Measurements from ENCODE around the gene NTS. TPM values are rescaled to one million over a fixed set of nuclear protein-coding genes. Genes with fewer than 3 reads are reported as not detected.

NTS gene
- total and polyA plus RNA-seq, 12 donors, result 0.07 to 0.39 (median 0.20) TPM; not detected in 8

DNA sequence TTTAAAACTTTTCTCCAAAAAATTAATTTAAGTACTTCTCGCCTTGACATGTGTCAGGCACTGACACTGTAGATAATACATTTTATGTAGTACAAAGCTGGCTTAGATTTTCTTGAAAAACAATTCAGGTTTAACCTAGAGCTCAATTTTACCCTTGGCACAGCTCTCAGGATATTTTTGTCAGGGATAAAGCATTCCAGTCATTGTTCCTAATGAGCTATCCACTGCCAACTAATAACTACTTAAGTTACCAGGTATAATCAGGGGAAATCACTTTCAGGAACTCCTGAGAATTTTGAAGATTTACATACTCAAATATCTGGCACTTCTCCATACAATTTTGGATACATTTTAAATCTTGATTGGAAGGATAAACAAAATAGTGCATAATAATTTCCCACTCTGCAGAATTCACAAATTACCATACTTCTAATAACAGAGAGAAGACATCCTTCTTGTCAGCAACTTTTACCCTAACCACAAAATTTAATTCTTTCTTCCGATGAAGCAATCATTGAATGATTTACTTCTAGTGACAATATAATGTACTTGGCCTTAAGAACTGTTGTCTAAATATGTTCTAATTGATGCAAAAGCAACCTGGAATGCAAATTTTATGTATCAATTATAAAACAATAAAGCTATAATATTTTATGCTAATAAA lies 42.6 kb upstream of the NTS start:
- DNase-seq (no peak), ATAC-seq (no peak)
- Histone ChIP-seq H3K4me3 (peak overlapping the region in 4 of 10 donors; percentile 4 to 70 (median 14)), H3K27ac (peak overlapping the region in 3 of 10 donors; percentile 6 to 47 (median 37)), H3K9me3 (no peaks in the 10 kb centered on the region), H3K27me3 (no peaks in the 10 kb centered on the region), H3K4me1 (peaks cover 0 to 62% (median 23%) of the 10 kb centered on the region in 9 donors), H3K36me3 (no peaks in the 10 kb centered on the region)
- TF ChIP-seq CTCF (IDR thresholded peaks at IDR 0.05), result no peak
- 62 to 67% methylated on average over 2 of the region's 2 CpGs for WGBS, 2 donors
- intact Hi-C loops (cut with DNase I), result loop anchor here in 2 of 10 donors (2.0 to 5.0 kb wide), 2 partner anchors 15 to 36 kb away; no protein-coding TSS in a partner anchor

GRCh38 chr12:85833579-85833978 lies 40.5 kb upstream of the NTS start:
- Histone ChIP-seq H3K27ac (peak overlapping the region in 5 of 10 donors; percentile 75 to 93 (median 89)), H3K9me3 (no peaks in the 10 kb centered on the region), H3K36me3 (no peaks in the 10 kb centered on the region), H3K27me3 (no peaks in the 10 kb centered on the region), H3K4me1 (peaks cover 0 to 57% (median 26%) of the 10 kb centered on the region in 9 donors), H3K4me3 (peak overlapping the region in 7 of 10 donors; percentile 52 to 71 (median 68))
- intact Hi-C loops (cut with DNase I), result loop anchor here in 1 of 10 donors (5.0 kb wide), 1 partner anchor 34 kb away; no protein-coding TSS in a partner anchor
- ATAC-seq (no peak), DNase-seq (no peak)
- no peak for TF ChIP-seq CTCF (IDR thresholded peaks at IDR 0.05)

- Histone ChIP-seq H3K27me3 (no peaks in the 10 kb centered on the region), H3K4me3 (peak overlapping the region in 9 of 10 donors; percentile 36 to 71 (median 61)), H3K4me1 (peaks cover 0 to 57% (median 26%) of the 10 kb centered on the region in 9 donors), H3K36me3 (no peaks in the 10 kb centered on the region), H3K9me3 (no peaks in the 10 kb centered on the region), H3K27ac (peak overlapping the region in 8 of 10 donors; percentile 28 to 93 (median 86))
- WGBS, 2 donors, result 22 to 40% methylated on average over 2 of the region's 2 CpGs
- DNase-seq (no peak), ATAC-seq (no peak)
- TF ChIP-seq CTCF (IDR thresholded peaks at IDR 0.05), result no peak
- intact Hi-C loops (cut with DNase I), result loop anchor here in 1 of 10 donors (5.0 kb wide), 1 partner anchor 33 kb away; no protein-coding TSS in a partner anchor
Measured at GRCh38 chr12:85834378-85834777, 39.7 kb upstream of the NTS start.

GRCh38 chr12:85835426-85836196 lies 38.5 kb upstream of the NTS start:
- 2 to 3% methylated on average over 4 of the region's 4 CpGs for WGBS, 2 donors
- H3K4me3 ChIP-seq, result peak overlapping the region; percentile 33 to 71 (median 58)
- H3K27ac ChIP-seq, result peak overlapping the region in 9 of 10 donors; percentile 69 to 93 (median 85)
- no peaks in the 10 kb centered on the region for H3K9me3 ChIP-seq
- no peak for TF ChIP-seq CTCF (IDR thresholded peaks at IDR 0.05)
- H3K36me3 ChIP-seq, result no peaks in the 10 kb centered on the region
- peak; percentile 16 to 88 (median 70) for ATAC-seq
- intact Hi-C loops (cut with DNase I), result no loop called here
- peaks cover 0 to 49% (median 26%) of the 10 kb centered on the region in 9 donors for H3K4me1 ChIP-seq
- H3K27me3 ChIP-seq, result no peaks in the 10 kb centered on the region
- no peak for DNase-seq
